Astrocyte (in vitro differentiated cells and primary cell): ENCODE measurements around the gene CLEC14A.

Experiments
- EZH2 ChIP-seq: IDR thresholded peaks from 2 replicates; pipeline ENCODE4 v1.6.1; 2012; ENCODE audit warnings: mild to moderate bottlenecking, low read length, inconsistent platforms; ENCODE audit not compliant: insufficient read depth
- TF ChIP-seq, protein P1 (sequence below): IDR thresholded peaks from 2 replicates; pipeline ENCODE4 v1.5.1; 2011; ENCODE audit warnings: low read depth, mild to moderate bottlenecking, inconsistent platforms, low read length, moderate library complexity; ENCODE audit not compliant: insufficient read depth

DNA sequence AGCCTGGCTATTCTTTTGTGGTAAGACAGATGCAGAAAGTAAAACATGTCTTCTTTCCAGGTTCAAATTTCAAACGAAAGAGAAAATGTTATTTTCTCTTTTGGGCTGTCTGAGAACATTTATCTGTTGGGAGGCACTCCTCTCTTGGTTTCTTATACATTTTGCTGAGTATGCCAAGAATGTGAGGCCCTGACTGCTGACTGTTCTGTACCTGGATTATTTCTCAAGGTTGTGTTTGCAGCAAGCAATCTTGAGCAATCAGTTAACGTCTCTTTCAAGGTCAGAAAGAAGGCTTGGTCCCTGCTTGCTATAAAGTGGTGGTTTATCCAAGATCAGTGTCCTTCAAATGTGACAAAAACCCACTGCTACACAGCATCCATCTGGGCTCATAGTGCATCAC is 38.3 kb downstream of the CLEC14A start:
- TF ChIP-seq, protein P1, sequence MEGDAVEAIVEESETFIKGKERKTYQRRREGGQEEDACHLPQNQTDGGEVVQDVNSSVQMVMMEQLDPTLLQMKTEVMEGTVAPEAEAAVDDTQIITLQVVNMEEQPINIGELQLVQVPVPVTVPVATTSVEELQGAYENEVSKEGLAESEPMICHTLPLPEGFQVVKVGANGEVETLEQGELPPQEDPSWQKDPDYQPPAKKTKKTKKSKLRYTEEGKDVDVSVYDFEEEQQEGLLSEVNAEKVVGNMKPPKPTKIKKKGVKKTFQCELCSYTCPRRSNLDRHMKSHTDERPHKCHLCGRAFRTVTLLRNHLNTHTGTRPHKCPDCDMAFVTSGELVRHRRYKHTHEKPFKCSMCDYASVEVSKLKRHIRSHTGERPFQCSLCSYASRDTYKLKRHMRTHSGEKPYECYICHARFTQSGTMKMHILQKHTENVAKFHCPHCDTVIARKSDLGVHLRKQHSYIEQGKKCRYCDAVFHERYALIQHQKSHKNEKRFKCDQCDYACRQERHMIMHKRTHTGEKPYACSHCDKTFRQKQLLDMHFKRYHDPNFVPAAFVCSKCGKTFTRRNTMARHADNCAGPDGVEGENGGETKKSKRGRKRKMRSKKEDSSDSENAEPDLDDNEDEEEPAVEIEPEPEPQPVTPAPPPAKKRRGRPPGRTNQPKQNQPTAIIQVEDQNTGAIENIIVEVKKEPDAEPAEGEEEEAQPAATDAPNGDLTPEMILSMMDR: no peak
- TF ChIP-seq EZH2: no peak
